Upper lobe of right lung (tissue), 1 donor: Measurements from ENCODE around the gene AARSD1. TPM values are rescaled to one million over a fixed set of nuclear protein-coding genes. Genes with fewer than 3 reads are reported as not detected.
"Not testable (repeated sequence)": the region's sequence is repeated elsewhere in the genome, so short reads cannot be mapped to it uniquely, and the experiment has no call there.

Experiments
- ATAC-seq: fragments of 200-7000 bp; cut with Tn5 transposase; one replicate; pipeline ENCODE4 v1.9.1; 2020; ENCODE audit warnings: mild to moderate bottlenecking, moderate library complexity
- DNase-seq: peaks from one replicate; pipeline ENCODE4 v3.0.0-alpha.2; 2020
- H3K27ac ChIP-seq: fragments of 200-600 bp; one replicate; pipeline ENCODE4 v1.8.0; 2022
- H3K27me3 ChIP-seq: fragments of 200-600 bp; one replicate; pipeline ENCODE4 v1.8.0; 2022; ENCODE audit warnings: mild to moderate bottlenecking
- H3K36me3 ChIP-seq: fragments of 200-600 bp; one replicate; pipeline ENCODE4 v1.8.0; 2022
- H3K4me1 ChIP-seq: fragments of 200-600 bp; one replicate; pipeline ENCODE4 v1.8.0; 2022
- H3K4me3 ChIP-seq: fragments of 200-600 bp; one replicate; pipeline ENCODE4 v1.8.0; 2022; ENCODE audit warnings: mild to moderate bottlenecking
- H3K9me3 ChIP-seq: fragments of 200-600 bp; one replicate; pipeline ENCODE4 v1.8.0; 2022
- CTCF ChIP-seq: fragments of 200-600 bp; IDR thresholded peaks from one replicate; pipeline ENCODE4 v1.8.0; 2022; ENCODE audit warnings: antibody characterized with exemption
- intact Hi-C: fragments of 100-400 bp; cut with DNase I; formaldehyde crosslinking; loops from one replicate; pipeline ENCODE4 v1.11.0; 2022
- total RNA-seq: library from RNA; stranded (reverse); fragmentation: NEBNext Ultra II Directional; extraction: Animal tissue kit (Norgen Biotek cat#: 25700); gene quantifications from one replicate; pipeline ENCODE4 v1.2.1, GENCODE V29; 2021
- donor health status: DM: no; HTN: yes; CAD: no; lungs with severe emphysema.

Gene AARSD1
- total RNA-seq, 1 donor from 2014 or later = 35.0 TPM

DNA sequence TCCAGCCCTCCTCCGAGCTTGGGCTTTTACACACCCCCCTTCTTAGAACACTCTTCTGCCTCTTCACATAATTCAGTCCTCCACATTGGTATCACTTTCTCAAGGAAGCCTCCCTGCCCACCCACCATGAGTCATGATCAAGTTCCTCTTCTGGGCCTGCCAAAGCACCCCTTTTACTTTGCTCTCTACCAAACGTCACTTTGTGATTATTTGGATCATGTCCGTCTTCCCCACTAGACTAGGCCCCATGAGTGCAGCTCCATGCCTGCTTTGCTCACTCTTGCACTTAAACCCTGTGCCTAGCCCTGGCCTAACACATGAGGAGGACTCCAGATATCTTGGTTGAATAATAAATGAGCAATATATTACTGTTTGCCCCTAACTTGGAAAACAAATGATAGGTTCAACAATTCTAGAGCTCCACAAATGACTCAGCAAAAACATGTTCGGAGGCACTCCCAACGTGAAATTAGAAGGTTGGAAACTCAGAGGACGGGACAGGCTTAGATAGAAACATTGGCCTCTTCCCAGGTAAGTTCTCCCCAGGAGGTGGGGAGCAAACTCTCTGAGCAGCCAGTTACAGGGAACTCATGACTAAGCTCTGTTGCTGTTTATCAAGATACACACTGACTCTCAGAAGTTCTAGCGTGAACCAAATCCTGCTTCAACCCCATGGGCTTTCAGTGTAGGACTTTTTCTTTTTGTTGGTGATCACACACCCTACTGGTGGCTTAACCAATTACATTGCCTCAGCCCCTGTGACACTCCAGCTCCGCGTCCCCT, 35.3 kb downstream of the AARSD1 start:
- TF ChIP-seq CTCF = peak; percentile 78
- peak overlapping the region; percentile 81 for H3K27ac ChIP-seq
- H3K4me1 ChIP-seq = peaks cover 14% of the 10 kb centered on the region
- no peaks in the 10 kb centered on the region for H3K9me3 ChIP-seq
- H3K36me3 ChIP-seq = no peaks in the 10 kb centered on the region
- H3K4me3 ChIP-seq = no peak overlapping the region
- no peak for DNase-seq
- no peaks in the 10 kb centered on the region for H3K27me3 ChIP-seq
- intact Hi-C loops = no loop called here
- ATAC-seq = peak; percentile 96

DNA sequence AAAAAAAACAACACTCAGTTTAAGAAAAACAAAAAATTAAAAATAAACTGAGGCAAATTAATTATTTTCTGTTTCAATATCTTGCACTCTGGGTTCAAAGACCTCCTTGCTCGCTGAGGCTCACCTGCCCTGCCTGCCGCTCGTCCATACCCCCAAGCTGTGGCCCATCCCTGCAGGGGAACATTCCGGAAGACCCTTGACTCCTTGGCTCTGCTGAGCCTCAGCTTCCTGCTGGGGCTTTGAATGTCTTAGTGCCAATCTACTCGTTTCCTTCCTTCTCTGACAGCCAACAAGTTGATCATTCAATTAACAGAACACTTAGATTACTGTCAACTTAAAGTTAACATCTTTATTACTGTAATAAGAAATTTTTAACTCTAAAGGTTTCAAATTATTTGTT, 39.4 kb downstream of the AARSD1 start:
- no peak for DNase-seq
- no peak for ATAC-seq
- no peak overlapping the region for H3K4me3 ChIP-seq
- intact Hi-C loops = no loop called here
- H3K9me3 ChIP-seq = no peaks in the 10 kb centered on the region
- H3K4me1 ChIP-seq = peaks cover 44% of the 10 kb centered on the region
- no peaks in the 10 kb centered on the region for H3K27me3 ChIP-seq
- no peak overlapping the region for H3K27ac ChIP-seq
- H3K36me3 ChIP-seq = no peaks in the 10 kb centered on the region
- TF ChIP-seq CTCF = no peak

GRCh38 chr17:42923472-42923871, 40.8 kb downstream of the AARSD1 start:
- peak overlapping the region; percentile 83 for H3K27ac ChIP-seq
- intact Hi-C loops, H3K36me3 ChIP-seq, H3K4me3 ChIP-seq, DNase-seq, ATAC-seq, H3K27me3 ChIP-seq, H3K9me3 ChIP-seq: not testable (repeated sequence)
- peaks cover 49% of the 10 kb centered on the region for H3K4me1 ChIP-seq

- H3K27ac ChIP-seq = peak overlapping the region; percentile 83
- no peak for ATAC-seq
These were observed 42.0 kb downstream of the AARSD1 start for GRCh38 chr17:42922294-42922693.

GRCh38 chr17:42920922-42921321, 43.3 kb downstream of the AARSD1 start:
- H3K27ac ChIP-seq = peak overlapping the region; percentile 83
- H3K4me3 ChIP-seq = no peak overlapping the region
- TF ChIP-seq CTCF = no peak
- ATAC-seq (peak; percentile 67), DNase-seq (no peak)
- H3K9me3 ChIP-seq = no peaks in the 10 kb centered on the region
- peaks cover 55% of the 10 kb centered on the region for H3K4me1 ChIP-seq
- H3K36me3 ChIP-seq = no peaks in the 10 kb centered on the region
- intact Hi-C loops = no loop called here
- H3K27me3 ChIP-seq = no peaks in the 10 kb centered on the region

More at GRCh38 chr17:42922294-42922693, 42.0 kb downstream of the AARSD1 start:
- no peak for DNase-seq
- H3K36me3 ChIP-seq = no peaks in the 10 kb centered on the region
- H3K27me3 ChIP-seq = no peaks in the 10 kb centered on the region
- intact Hi-C loops = no loop called here
- H3K9me3 ChIP-seq = no peaks in the 10 kb centered on the region
- H3K4me3 ChIP-seq = no peak overlapping the region
- TF ChIP-seq CTCF = no peak
- peaks cover 53% of the 10 kb centered on the region for H3K4me1 ChIP-seq

GRCh38 chr17:42920106-42920900, 44.0 kb downstream of the AARSD1 start:
- H3K9me3 ChIP-seq = no peaks in the 10 kb centered on the region
- H3K36me3 ChIP-seq = no peaks in the 10 kb centered on the region
- H3K27ac ChIP-seq = peak overlapping the region; percentile 61
- no peak overlapping the region for H3K4me3 ChIP-seq
- DNase-seq (no peak), ATAC-seq (peak; percentile 16)
- TF ChIP-seq CTCF = no peak
- intact Hi-C loops = no loop called here
- no peaks in the 10 kb centered on the region for H3K27me3 ChIP-seq
- H3K4me1 ChIP-seq = peaks cover 55% of the 10 kb centered on the region

DNA sequence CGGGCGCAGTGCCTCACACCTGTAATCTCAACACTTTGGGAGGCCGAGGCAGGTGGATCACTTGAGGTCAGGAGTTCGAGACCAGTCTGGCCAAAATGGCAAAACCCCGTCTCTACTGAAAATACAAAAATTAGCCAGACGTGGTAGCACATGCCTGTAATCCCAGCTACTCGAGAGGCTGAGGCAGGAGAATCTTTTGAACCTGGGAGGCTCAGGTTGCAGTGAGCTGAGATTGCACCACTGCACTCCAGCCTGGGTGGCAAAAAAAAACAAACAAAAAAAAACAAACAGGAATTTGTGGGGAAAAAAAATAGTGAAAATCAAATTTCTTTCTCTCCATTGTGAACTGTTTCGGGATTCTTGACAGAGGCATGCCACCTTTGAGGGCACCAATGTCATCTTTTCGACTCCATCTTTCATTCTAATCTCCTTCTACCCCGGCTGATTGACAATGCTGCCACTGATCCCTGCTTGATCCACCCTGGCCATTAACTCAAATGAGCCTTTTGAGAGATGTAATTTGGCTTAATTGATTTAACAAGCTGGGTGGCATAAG, 44.7 kb downstream of the AARSD1 start:
- DNase-seq, H3K36me3 ChIP-seq, H3K27me3 ChIP-seq, intact Hi-C loops, H3K9me3 ChIP-seq, ATAC-seq, H3K4me3 ChIP-seq: not testable (repeated sequence)
- Histone ChIP-seq H3K27ac (peak overlapping the region; percentile 32), H3K4me1 (peaks cover 55% of the 10 kb centered on the region)
